Measurements from ENCODE around the gene BBS9. TPM values are rescaled to one million over a fixed set of nuclear protein-coding genes. Genes with fewer than 3 reads are reported as not detected.
"Not testable (repeated sequence)": the region's sequence is repeated elsewhere in the genome, so short reads cannot be mapped to it uniquely, and the experiment has no call there.

The BBS9 gene
- polyA plus RNA-seq, 2 donors: 2.6 to 3.7 TPM

DNA sequence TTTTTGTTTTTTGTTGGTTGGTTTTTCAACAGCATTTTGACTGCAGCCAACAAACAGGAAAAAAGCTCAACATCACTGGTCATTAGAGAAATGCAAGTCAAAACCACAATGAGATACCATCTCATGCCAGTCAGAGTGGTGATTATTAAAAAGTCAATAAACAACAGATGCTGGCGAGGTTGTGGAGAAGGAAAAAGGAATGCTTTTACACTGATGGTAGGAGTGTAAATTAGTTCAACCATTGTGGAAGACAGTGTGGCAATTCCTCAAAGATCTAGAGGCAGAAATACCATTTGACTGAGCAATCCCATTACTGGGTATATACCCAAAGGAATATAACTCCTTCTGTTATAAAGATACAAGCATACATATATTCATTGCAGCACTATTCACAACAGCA lies 355.1 kb downstream of the BBS9 start:
- WGBS, 2 donors: 96 to 97% methylated on average over 1 of the region's 1 CpG
- H3K9me3 ChIP-seq (ENCODE audit: control insufficient read depth in 2 of 2, insufficient read depth in 1 of 2, low read depth in 1 of 2, low read length in 1 of 2); H3K4me3 ChIP-seq (ENCODE audit: low read depth in 1 of 2, low read length in 2 of 2): not testable (repeated sequence)

DNA sequence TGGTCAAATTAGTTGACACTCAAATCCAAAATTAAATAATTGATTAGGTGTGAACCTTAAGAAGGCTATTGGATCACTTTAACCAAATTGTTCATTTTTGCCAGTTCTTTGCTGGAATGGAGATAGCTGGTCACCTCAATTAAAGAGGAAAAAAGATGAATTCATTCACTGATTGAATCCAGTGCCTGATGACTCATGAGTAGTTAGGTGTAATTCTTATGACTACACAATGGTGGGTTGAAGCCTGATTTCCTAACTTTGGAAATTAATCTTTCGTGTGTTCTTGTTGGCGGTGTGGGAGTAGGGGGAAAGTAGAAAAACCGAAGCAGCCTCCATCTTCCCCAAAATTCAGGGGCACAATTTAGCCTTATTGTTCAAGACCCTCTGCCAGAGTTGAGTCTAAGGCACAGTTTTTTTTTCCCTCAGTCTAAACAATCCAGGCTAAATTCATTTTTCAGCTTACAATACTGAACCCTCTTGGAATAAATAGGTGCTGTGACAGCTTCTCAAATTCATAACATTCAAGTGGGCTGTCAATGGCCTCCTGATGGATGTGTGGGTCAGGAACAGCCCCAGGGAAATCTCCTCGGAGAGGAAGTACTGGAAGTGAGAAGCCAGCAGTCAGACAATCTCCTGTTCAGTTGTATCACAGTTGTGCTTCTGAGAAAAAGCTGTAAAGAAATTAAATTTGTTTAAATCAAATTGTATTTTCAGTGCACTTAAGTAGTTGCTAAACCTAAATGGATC lies 356.6 kb downstream of the BBS9 start:
- H3K4me3 ChIP-seq (ENCODE audit: low read depth in 1 of 2, low read length in 2 of 2): no peak overlapping the region
- 80 to 88% methylated on average over 4 of the region's 4 CpGs for WGBS, 2 donors
- no peaks in the 10 kb centered on the region for H3K9me3 ChIP-seq (ENCODE audit: control insufficient read depth in 2 of 2, insufficient read depth in 1 of 2, low read depth in 1 of 2, low read length in 1 of 2)
- no peak overlapping the region for H3K27ac ChIP-seq (ENCODE audit: low read depth in 2 of 2, low read length in 1 of 2)
- no peaks in the 10 kb centered on the region for H3K36me3 ChIP-seq (ENCODE audit: control insufficient read depth in 2 of 2, insufficient read depth in 2 of 2, low read length in 1 of 2)
- no peaks in the 10 kb centered on the region for H3K27me3 ChIP-seq (ENCODE audit: control insufficient read depth in 1 of 2, insufficient read depth in 2 of 2, low read length in 2 of 2)
- no peaks in the 10 kb centered on the region for H3K4me1 ChIP-seq (ENCODE audit: control insufficient read depth in 2 of 2, insufficient read depth in 2 of 2, low read length in 1 of 2)

More for the DNA sequence above, 355.1 kb downstream of the BBS9 start:
- not testable (repeated sequence) for H3K4me1 ChIP-seq (ENCODE audit: control insufficient read depth in 2 of 2, insufficient read depth in 2 of 2, low read length in 1 of 2); H3K36me3 ChIP-seq (ENCODE audit: control insufficient read depth in 2 of 2, insufficient read depth in 2 of 2, low read length in 1 of 2); H3K27ac ChIP-seq (ENCODE audit: low read depth in 2 of 2, low read length in 1 of 2); H3K27me3 ChIP-seq (ENCODE audit: control insufficient read depth in 1 of 2, insufficient read depth in 2 of 2, low read length in 2 of 2)

DNA sequence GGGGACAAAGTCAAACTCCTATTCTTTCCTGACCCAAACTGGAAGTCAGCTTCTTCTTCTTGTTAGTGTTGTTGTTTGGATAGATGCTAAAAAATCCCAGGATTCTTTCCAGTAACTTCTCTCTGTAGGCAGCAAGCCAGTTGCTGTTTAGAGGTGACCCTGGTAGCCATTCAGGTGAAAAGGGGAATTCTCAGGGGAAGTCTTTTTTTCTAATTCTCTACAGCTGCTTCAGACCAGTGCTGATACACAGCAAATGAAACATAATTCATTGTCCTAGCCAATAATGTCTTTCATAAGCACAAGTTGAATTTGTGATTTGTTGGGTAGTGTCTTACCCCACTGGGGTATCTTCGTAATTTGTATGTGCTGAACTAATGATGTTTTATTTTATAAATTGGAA lies 357.3 kb downstream of the BBS9 start:
- no peaks in the 10 kb centered on the region for H3K36me3 ChIP-seq (ENCODE audit: control insufficient read depth in 2 of 2, insufficient read depth in 2 of 2, low read length in 1 of 2)
- no peak overlapping the region for H3K4me3 ChIP-seq (ENCODE audit: low read depth in 1 of 2, low read length in 2 of 2)
- no peaks in the 10 kb centered on the region for H3K9me3 ChIP-seq (ENCODE audit: control insufficient read depth in 2 of 2, insufficient read depth in 1 of 2, low read depth in 1 of 2, low read length in 1 of 2)
- no peaks in the 10 kb centered on the region for H3K4me1 ChIP-seq (ENCODE audit: control insufficient read depth in 2 of 2, insufficient read depth in 2 of 2, low read length in 1 of 2)
- 91 to 98% methylated on average over 1 of the region's 1 CpG for WGBS, 2 donors
- no peaks in the 10 kb centered on the region for H3K27me3 ChIP-seq (ENCODE audit: control insufficient read depth in 1 of 2, insufficient read depth in 2 of 2, low read length in 2 of 2)
- H3K27ac ChIP-seq (ENCODE audit: low read depth in 2 of 2, low read length in 1 of 2): no peak overlapping the region

DNA sequence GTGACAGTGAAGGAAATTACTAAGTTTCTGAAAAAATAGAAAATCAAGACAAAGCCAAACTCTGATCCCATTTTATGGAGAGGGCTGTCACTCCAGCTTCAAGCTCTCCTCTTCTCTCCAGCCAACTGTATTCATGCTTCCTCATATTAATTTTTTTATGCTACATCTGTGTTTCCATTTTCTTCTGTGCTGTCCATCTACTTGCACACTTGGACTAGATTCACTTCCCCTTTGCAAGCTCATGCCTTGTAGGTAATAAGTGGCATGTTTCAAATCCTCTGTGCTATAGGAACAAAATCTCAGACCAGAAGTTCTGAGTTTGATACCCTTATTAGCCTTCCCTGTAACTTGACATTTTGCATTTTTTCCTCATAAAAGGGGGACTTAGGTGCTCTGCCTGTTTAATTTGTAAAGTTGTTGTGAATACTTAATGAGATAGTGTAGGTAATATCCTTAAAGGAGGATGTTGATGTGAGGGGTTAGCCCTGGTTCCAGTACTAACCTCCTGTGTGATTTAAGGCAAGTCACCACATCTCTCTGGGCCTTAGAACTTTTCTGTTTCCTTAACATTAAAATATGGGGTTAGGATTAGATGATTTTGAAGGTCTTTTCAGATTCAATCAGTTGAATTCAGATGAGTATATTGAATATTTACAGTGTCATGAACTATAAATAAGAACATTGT lies 358.8 kb downstream of the BBS9 start:
- Histone ChIP-seq H3K27ac (ENCODE audit: low read depth in 2 of 2, low read length in 1 of 2) (no peak overlapping the region), H3K4me1 (ENCODE audit: control insufficient read depth in 2 of 2, insufficient read depth in 2 of 2, low read length in 1 of 2) (no peaks in the 10 kb centered on the region), H3K4me3 (ENCODE audit: low read depth in 1 of 2, low read length in 2 of 2) (no peak overlapping the region), H3K9me3 (ENCODE audit: control insufficient read depth in 2 of 2, insufficient read depth in 1 of 2, low read depth in 1 of 2, low read length in 1 of 2) (no peaks in the 10 kb centered on the region), H3K36me3 (ENCODE audit: control insufficient read depth in 2 of 2, insufficient read depth in 2 of 2, low read length in 1 of 2) (no peaks in the 10 kb centered on the region), H3K27me3 (ENCODE audit: control insufficient read depth in 1 of 2, insufficient read depth in 2 of 2, low read length in 2 of 2) (no peaks in the 10 kb centered on the region)

DNA sequence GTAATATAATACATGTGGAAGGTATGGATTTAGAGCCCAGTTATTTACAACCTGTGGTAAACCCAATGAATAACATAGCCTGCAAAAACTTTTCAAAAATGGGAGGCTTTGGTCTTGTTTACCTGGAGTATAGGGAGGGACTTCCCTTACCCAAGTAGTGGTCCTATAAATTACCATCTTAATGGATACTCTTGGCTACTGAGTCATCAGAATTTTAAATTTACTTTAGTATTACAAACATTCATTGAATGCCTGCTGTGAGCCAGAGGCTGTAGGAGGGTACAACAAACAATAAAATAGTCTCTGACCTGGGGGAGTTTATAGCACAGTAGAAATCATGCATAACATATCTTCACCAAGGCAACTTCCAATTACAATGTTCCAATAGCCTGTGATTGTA lies 365.1 kb downstream of the BBS9 start:
- Histone ChIP-seq H3K27ac (ENCODE audit: low read depth in 2 of 2, low read length in 1 of 2) (no peak overlapping the region), H3K4me3 (ENCODE audit: low read depth in 1 of 2, low read length in 2 of 2) (no peak overlapping the region), H3K4me1 (ENCODE audit: control insufficient read depth in 2 of 2, insufficient read depth in 2 of 2, low read length in 1 of 2) (no peaks in the 10 kb centered on the region), H3K9me3 (ENCODE audit: control insufficient read depth in 2 of 2, insufficient read depth in 1 of 2, low read depth in 1 of 2, low read length in 1 of 2) (no peaks in the 10 kb centered on the region), H3K36me3 (ENCODE audit: control insufficient read depth in 2 of 2, insufficient read depth in 2 of 2, low read length in 1 of 2) (no peaks in the 10 kb centered on the region), H3K27me3 (ENCODE audit: control insufficient read depth in 1 of 2, insufficient read depth in 2 of 2, low read length in 2 of 2) (no peaks in the 10 kb centered on the region)

DNA sequence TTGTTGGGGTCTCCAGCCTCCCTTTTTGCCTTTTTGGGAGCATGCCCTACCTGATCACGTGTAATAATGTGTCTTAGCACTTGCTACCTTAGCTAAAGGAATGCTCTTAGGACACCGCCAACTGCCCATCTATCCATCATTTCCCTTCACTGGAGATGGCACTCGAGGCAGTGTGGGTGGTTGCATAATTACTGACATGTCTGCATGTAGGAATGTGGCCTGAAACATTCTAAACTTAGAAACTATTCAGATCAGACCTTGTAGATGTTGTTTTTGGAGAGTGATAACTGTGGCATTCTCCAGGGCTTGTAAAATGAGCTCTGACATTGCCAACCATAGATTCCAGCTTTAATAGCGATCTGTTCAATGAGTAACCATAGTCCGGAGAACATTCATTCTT lies 365.8 kb downstream of the BBS9 start:
- Histone ChIP-seq H3K9me3 (ENCODE audit: control insufficient read depth in 2 of 2, insufficient read depth in 1 of 2, low read depth in 1 of 2, low read length in 1 of 2) (no peaks in the 10 kb centered on the region), H3K4me1 (ENCODE audit: control insufficient read depth in 2 of 2, insufficient read depth in 2 of 2, low read length in 1 of 2) (no peaks in the 10 kb centered on the region), H3K4me3 (ENCODE audit: low read depth in 1 of 2, low read length in 2 of 2) (no peak overlapping the region), H3K27me3 (ENCODE audit: control insufficient read depth in 1 of 2, insufficient read depth in 2 of 2, low read length in 2 of 2) (no peaks in the 10 kb centered on the region), H3K36me3 (ENCODE audit: control insufficient read depth in 2 of 2, insufficient read depth in 2 of 2, low read length in 1 of 2) (no peaks in the 10 kb centered on the region), H3K27ac (ENCODE audit: low read depth in 2 of 2, low read length in 1 of 2) (no peak overlapping the region)
- 60 to 64% methylated on average over 5 of the region's 5 CpGs for WGBS, 2 donors

DNA sequence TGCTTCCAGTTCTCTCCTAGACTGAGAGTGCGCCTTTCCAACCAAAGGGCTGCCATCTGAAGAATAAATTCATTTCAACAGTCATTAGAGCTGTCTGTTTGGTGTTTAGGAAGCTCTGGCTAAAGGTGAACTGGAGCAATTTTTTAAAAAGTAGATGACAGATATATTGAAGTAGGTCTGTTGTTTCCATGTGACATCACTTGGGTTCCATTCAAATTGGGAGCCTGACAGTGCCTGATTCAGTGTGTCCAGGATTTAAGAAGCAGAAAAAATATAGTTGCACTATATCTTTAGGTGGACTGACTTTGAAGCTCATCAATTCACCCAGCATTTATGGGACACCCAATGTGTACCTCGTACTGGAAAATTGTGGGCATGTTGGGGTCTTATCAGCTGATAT lies 367.7 kb downstream of the BBS9 start:
- Histone ChIP-seq H3K36me3 (ENCODE audit: control insufficient read depth in 2 of 2, insufficient read depth in 2 of 2, low read length in 1 of 2) (no peaks in the 10 kb centered on the region), H3K9me3 (ENCODE audit: control insufficient read depth in 2 of 2, insufficient read depth in 1 of 2, low read depth in 1 of 2, low read length in 1 of 2) (no peaks in the 10 kb centered on the region)
- WGBS, 2 donors: 85 to 94% methylated on average over 2 of the region's 2 CpGs

DNA sequence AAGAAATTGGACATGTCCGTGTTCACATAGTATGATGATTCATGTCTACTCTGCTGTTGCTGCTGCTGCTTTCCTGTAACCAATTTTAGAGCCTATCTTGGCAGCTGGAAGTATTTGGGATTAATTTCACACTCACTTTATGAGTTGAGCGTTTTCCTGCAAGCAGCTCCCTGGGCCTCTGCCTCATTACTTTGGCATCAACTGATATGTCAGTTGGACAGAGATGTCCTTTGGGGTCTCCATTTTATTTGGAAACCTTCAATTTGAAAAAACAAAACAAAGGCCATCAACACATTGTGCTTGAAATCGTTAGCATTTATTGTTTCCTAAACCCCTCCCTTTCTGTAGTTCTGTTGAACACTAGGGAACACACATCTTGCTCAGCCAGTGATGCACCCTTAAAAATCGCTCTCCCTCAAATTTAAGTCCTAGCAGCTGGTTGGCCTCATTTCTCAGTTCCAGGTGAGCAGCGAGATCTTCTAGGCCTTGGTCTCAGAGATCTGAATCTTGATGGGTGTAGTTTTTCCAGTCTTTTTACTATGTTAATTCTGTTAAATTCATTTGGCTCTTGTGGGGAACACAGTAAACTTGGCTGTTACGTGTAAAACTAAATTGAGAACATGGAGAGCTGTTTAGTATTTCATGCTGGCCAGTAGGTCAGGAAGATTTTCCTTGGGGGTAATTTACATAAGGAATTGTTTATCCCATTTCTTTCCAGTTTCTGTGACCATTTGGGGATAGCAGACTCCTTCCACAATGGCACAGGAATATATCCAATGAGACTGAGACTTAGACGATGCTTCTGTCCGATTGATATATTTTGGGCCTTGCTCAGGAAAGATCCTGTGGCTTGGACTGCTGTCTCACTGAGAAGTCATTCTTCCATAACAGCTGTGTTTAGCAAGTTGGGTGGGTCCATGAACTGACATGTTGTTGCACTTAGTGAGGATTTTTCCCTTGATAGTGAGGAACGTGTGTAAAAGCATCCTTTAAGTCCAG lies 371.6 kb downstream of the BBS9 start:
- WGBS, 2 donors: 67 to 72% methylated on average over 9 of the region's 9 CpGs
- H3K27ac ChIP-seq (ENCODE audit: low read depth in 2 of 2, low read length in 1 of 2): no peak overlapping the region

More for the DNA sequence above, 367.7 kb downstream of the BBS9 start:
- Histone ChIP-seq H3K27ac (ENCODE audit: low read depth in 2 of 2, low read length in 1 of 2) (no peak overlapping the region), H3K27me3 (ENCODE audit: control insufficient read depth in 1 of 2, insufficient read depth in 2 of 2, low read length in 2 of 2) (no peaks in the 10 kb centered on the region), H3K4me1 (ENCODE audit: control insufficient read depth in 2 of 2, insufficient read depth in 2 of 2, low read length in 1 of 2) (peaks cover 0 to 2% of the 10 kb centered on the region in 2 donors), H3K4me3 (ENCODE audit: low read depth in 1 of 2, low read length in 2 of 2) (no peak overlapping the region)

DNA sequence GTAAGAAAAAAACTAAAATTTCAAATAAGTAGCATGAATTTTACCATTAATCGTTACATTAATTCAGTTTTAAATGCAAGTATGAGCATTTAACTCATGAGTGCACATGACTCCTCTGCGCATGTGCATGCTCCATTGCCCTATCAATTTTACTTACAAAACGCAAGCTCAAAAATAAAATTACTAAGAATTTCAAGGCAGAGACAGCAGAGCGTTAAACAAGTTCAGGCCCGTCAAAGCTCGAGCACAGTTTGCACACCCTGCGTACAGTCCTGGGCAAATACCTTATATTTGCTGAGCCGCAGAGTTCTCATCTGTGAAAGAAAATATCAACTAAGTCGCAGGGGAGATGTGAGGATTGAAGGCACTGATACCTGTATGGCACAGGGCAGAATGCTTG lies 373.6 kb downstream of the BBS9 start:
- Histone ChIP-seq H3K27me3 (ENCODE audit: control insufficient read depth in 1 of 2, insufficient read depth in 2 of 2, low read length in 2 of 2) (no peaks in the 10 kb centered on the region), H3K4me3 (ENCODE audit: low read depth in 1 of 2, low read length in 2 of 2) (no peak overlapping the region), H3K4me1 (ENCODE audit: control insufficient read depth in 2 of 2, insufficient read depth in 2 of 2, low read length in 1 of 2) (peaks cover 0 to 4% of the 10 kb centered on the region in 2 donors), H3K36me3 (ENCODE audit: control insufficient read depth in 2 of 2, insufficient read depth in 2 of 2, low read length in 1 of 2) (no peaks in the 10 kb centered on the region), H3K9me3 (ENCODE audit: control insufficient read depth in 2 of 2, insufficient read depth in 1 of 2, low read depth in 1 of 2, low read length in 1 of 2) (no peaks in the 10 kb centered on the region), H3K27ac (ENCODE audit: low read depth in 2 of 2, low read length in 1 of 2) (no peak overlapping the region)
- whole genome bisulfite sequencing, 2 donors: 54 to 68% methylated on average over 9 of the region's 9 CpGs

More for the DNA sequence above, 371.6 kb downstream of the BBS9 start:
- H3K4me1 ChIP-seq (ENCODE audit: control insufficient read depth in 2 of 2, insufficient read depth in 2 of 2, low read length in 1 of 2): peaks cover 0 to 4% of the 10 kb centered on the region in 2 donors
- H3K9me3 ChIP-seq (ENCODE audit: control insufficient read depth in 2 of 2, insufficient read depth in 1 of 2, low read depth in 1 of 2, low read length in 1 of 2): no peaks in the 10 kb centered on the region
- no peak overlapping the region for H3K4me3 ChIP-seq (ENCODE audit: low read depth in 1 of 2, low read length in 2 of 2)
- H3K27me3 ChIP-seq (ENCODE audit: control insufficient read depth in 1 of 2, insufficient read depth in 2 of 2, low read length in 2 of 2): no peaks in the 10 kb centered on the region
- no peaks in the 10 kb centered on the region for H3K36me3 ChIP-seq (ENCODE audit: control insufficient read depth in 2 of 2, insufficient read depth in 2 of 2, low read length in 1 of 2)
